Mesenchymal stem cell (in vitro differentiated cells and primary cell): Measurements from ENCODE around the gene VNN1.

Experiments
- DNase-seq: peaks from one replicate; pipeline ENCODE4 v3.0.0-alpha.2; 2013
- H2AFZ ChIP-seq: one replicate; pipeline ENCODE4 v1.6.1; 2013; ENCODE audit warnings: low read depth, mild to moderate bottlenecking, control low read depth, inconsistent platforms, low read length, moderate library complexity
- H2AK5ac ChIP-seq: 2 replicates; pipeline ENCODE4 v1.6.1; 2013; ENCODE audit warnings: low read length, moderate library complexity, mild to moderate bottlenecking, inconsistent platforms; ENCODE audit not compliant: severe bottlenecking
- H2BK120ac ChIP-seq: one replicate; pipeline ENCODE4 v1.6.1; 2013; ENCODE audit warnings: low read depth, mild to moderate bottlenecking, inconsistent platforms, low read length, moderate library complexity
- H2BK12ac ChIP-seq, 2 experiments: one replicate each; pipeline ENCODE4 v1.6.1; 2013; ENCODE audit warnings: inconsistent platforms in 2 of 2, low read length in 2 of 2, mild to moderate bottlenecking in 2 of 2, moderate library complexity in 2 of 2, control low read depth in 1 of 2
- H2BK15ac ChIP-seq: one replicate; pipeline ENCODE4 v1.6.1; 2013; ENCODE audit warnings: mild to moderate bottlenecking, low read depth, inconsistent platforms; ENCODE audit not compliant: poor library complexity, severe bottlenecking
- H2BK5ac ChIP-seq: 2 replicates; pipeline ENCODE4 v1.6.1; 2013; ENCODE audit warnings: low read depth, mild to moderate bottlenecking, low read length, control low read depth, inconsistent platforms; ENCODE audit not compliant: poor library complexity, severe bottlenecking
- H3K14ac ChIP-seq, 2 experiments: one replicate each; pipeline ENCODE4 v1.6.1; 2013; ENCODE audit warnings: inconsistent platforms in 2 of 2, low read length in 2 of 2, control low read depth in 1 of 2, mild to moderate bottlenecking in 1 of 2, moderate library complexity in 1 of 2
- H3K18ac ChIP-seq, 2 experiments: one replicate each; pipeline ENCODE4 v1.6.1; 2013; ENCODE audit warnings: inconsistent platforms in 2 of 2, low read length in 2 of 2, control low read depth in 1 of 2, low read depth in 1 of 2, mild to moderate bottlenecking in 1 of 2
- H3K23ac ChIP-seq, 2 experiments: one replicate each; pipeline ENCODE4 v1.6.1; 2013; ENCODE audit warnings: inconsistent platforms in 2 of 2, low read length in 2 of 2, mild to moderate bottlenecking in 2 of 2, moderate library complexity in 2 of 2, control low read depth in 1 of 2
- H3K27ac ChIP-seq: 2 replicates; pipeline ENCODE4 v1.5.1; 2013; ENCODE audit warnings: mild to moderate bottlenecking, moderate library complexity, low read length, control low read depth, inconsistent platforms; ENCODE audit not compliant: poor library complexity, severe bottlenecking
- H3K27me3 ChIP-seq, 2 experiments: 2 replicates each; pipeline versions ENCODE4 v1.6.1 to v1.7.0; 2013; ENCODE audit warnings: low read length in 2 of 2, mild to moderate bottlenecking in 2 of 2, moderate library complexity in 2 of 2, control low read depth in 1 of 2, inconsistent platforms in 1 of 2; ENCODE audit not compliant: control insufficient read depth in 1 of 2, insufficient read depth in 1 of 2
- H3K36me3 ChIP-seq, 2 experiments: 2 replicates each; pipeline versions ENCODE4 v1.6.1 to v1.7.0; 2013; ENCODE audit warnings: low read length in 2 of 2, control low read depth in 1 of 2, inconsistent platforms in 1 of 2, low read depth in 1 of 2, mild to moderate bottlenecking in 1 of 2; ENCODE audit not compliant: insufficient read depth in 2 of 2, control insufficient read depth in 1 of 2
- H3K4ac ChIP-seq, 2 experiments: one replicate each; pipeline ENCODE4 v1.6.1; 2013; ENCODE audit warnings: inconsistent platforms in 2 of 2, low read length in 2 of 2, mild to moderate bottlenecking in 2 of 2, moderate library complexity in 2 of 2, control low read depth in 1 of 2, low read depth in 1 of 2
- H3K4me1 ChIP-seq: 2 replicates; pipeline ENCODE4 v1.6.1; 2013; ENCODE audit warnings: low read depth, low read length, control low read depth; ENCODE audit not compliant: control insufficient read depth, insufficient read depth
- H3K4me2 ChIP-seq: 2 replicates; pipeline ENCODE4 v1.6.1; 2013; ENCODE audit warnings: low read length, mild to moderate bottlenecking, inconsistent platforms; ENCODE audit not compliant: poor library complexity, severe bottlenecking
- H3K4me3 ChIP-seq, 2 experiments: 2 replicates each; pipeline versions ENCODE4 v1.5.1 to v1.7.0; 2013; ENCODE audit warnings: low read length in 2 of 2, mild to moderate bottlenecking in 2 of 2, control low read depth in 1 of 2, low read depth in 1 of 2; ENCODE audit not compliant: insufficient read depth in 1 of 2
- H3K79me1 ChIP-seq: replicated peaks from 2 replicates; pipeline ENCODE4 v1.6.1; 2013; ENCODE audit warnings: mild to moderate bottlenecking, control low read depth, low read length, inconsistent platforms; ENCODE audit not compliant: poor library complexity, severe bottlenecking
- H3K9ac ChIP-seq: 2 replicates; pipeline ENCODE4 v1.7.0; 2013; ENCODE audit warnings: mild to moderate bottlenecking, low read length, moderate library complexity
- H3K9me3 ChIP-seq: 2 replicates; pipeline ENCODE4 v1.7.0; 2013; ENCODE audit warnings: mild to moderate bottlenecking, low read length; ENCODE audit not compliant: control insufficient read depth
- H4K8ac ChIP-seq: one replicate; pipeline ENCODE4 v1.6.1; 2013; ENCODE audit warnings: inconsistent platforms, mild to moderate bottlenecking, low read length, moderate library complexity
- H4K91ac ChIP-seq: one replicate; pipeline ENCODE4 v1.6.1; 2013; ENCODE audit warnings: mild to moderate bottlenecking, low read length, inconsistent platforms
- WGBS: methylation state at CpG from one replicate; pipeline ENCODE4 v1.1.7; 2013; ENCODE audit warnings: mixed read lengths; 5-methylcytosine and 5-hydroxymethylcytosine counted together

The VNN1 gene

GRCh38 chr6:132687306-132687705 is 26.5 kb downstream of the VNN1 start:
- Histone ChIP-seq H3K18ac (peak overlapping the region in 1 of 2 experiments; percentile 2), H3K36me3 (no peaks in the 10 kb centered on the region), H3K14ac (no peak overlapping the region), H3K4me1 (no peaks in the 10 kb centered on the region), H3K4me3 (no peak overlapping the region), H3K9me3 (no peaks in the 10 kb centered on the region), H3K23ac (no peak overlapping the region), H2AK5ac (no peak overlapping the region), H2BK12ac (no peak overlapping the region), H3K79me1 (no peaks in the 10 kb centered on the region), H2AFZ (no peak overlapping the region), H4K8ac (no peak overlapping the region), H3K4me2 (no peak overlapping the region), H2BK5ac (no peak overlapping the region), H3K9ac (peak overlapping the region; percentile 4), H3K27ac (no peak overlapping the region), H2BK15ac (no peak overlapping the region), H3K4ac (no peak overlapping the region), H3K27me3 (no peaks in the 10 kb centered on the region), H4K91ac (no peak overlapping the region), H2BK120ac (no peak overlapping the region)
- DNase-seq, result peak; percentile 55
- 70% methylated on average over 5 of the region's 5 CpGs for WGBS

GRCh38 chr6:132686531-132686930 is 27.3 kb downstream of the VNN1 start:
- H2BK5ac ChIP-seq, result no peak overlapping the region
- no peak overlapping the region for H3K27ac ChIP-seq
- no peaks in the 10 kb centered on the region for H3K79me1 ChIP-seq
- H2BK120ac ChIP-seq, result no peak overlapping the region
- H4K8ac ChIP-seq, result no peak overlapping the region
- no peak overlapping the region for H2AFZ ChIP-seq
- no peaks in the 10 kb centered on the region for H3K9me3 ChIP-seq
- H3K4me3 ChIP-seq, result no peak overlapping the region
- H3K4ac ChIP-seq, result no peak overlapping the region
- no peaks in the 10 kb centered on the region for H3K4me1 ChIP-seq
- no peak overlapping the region for H2BK12ac ChIP-seq
- no peak overlapping the region for H3K14ac ChIP-seq
- no peak overlapping the region for H2BK15ac ChIP-seq
- WGBS, result 100% methylated on average over 2 of the region's 3 CpGs
- H3K9ac ChIP-seq, result no peak overlapping the region
- H4K91ac ChIP-seq, result no peak overlapping the region
- no peaks in the 10 kb centered on the region for H3K36me3 ChIP-seq
- no peak overlapping the region for H3K23ac ChIP-seq
- H2AK5ac ChIP-seq, result no peak overlapping the region
- no peak overlapping the region for H3K4me2 ChIP-seq
- H3K27me3 ChIP-seq, result no peaks in the 10 kb centered on the region
- no peak overlapping the region for H3K18ac ChIP-seq
- DNase-seq, result no peak

DNA sequence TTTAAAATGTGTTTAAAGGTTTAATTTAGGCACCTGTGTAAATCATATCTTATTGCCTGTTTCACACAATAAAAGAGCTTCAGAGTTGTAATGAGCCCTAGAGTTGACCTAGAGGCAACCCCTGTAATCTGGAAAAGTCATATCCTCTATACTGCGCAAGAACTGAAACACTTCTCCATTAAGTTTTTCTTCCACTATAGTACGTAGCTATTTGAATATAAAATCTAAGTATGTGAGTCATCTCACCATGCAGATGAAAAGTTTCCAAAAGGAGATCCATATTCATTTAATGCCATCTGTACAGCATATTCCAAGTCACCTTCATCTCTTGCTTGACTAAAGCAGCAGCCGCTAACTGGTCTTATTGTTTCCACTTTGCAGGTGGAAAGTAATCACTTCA is 28.8 kb downstream of the VNN1 start:
- Histone ChIP-seq H3K27me3 (no peaks in the 10 kb centered on the region), H2BK12ac (no peak overlapping the region), H2AK5ac (no peak overlapping the region), H3K27ac (no peak overlapping the region), H3K9me3 (no peaks in the 10 kb centered on the region), H2AFZ (no peak overlapping the region), H3K18ac (no peak overlapping the region), H2BK120ac (no peak overlapping the region), H3K4ac (no peak overlapping the region), H2BK5ac (no peak overlapping the region), H4K8ac (no peak overlapping the region), H4K91ac (no peak overlapping the region), H3K4me2 (no peak overlapping the region), H3K14ac (no peak overlapping the region), H2BK15ac (no peak overlapping the region), H3K4me1 (no peaks in the 10 kb centered on the region), H3K36me3 (no peaks in the 10 kb centered on the region), H3K9ac (no peak overlapping the region), H3K23ac (no peak overlapping the region), H3K4me3 (no peak overlapping the region), H3K79me1 (no peaks in the 10 kb centered on the region)
- WGBS, result no CpG with 5 or more reads among the region's 3 CpGs
- DNase-seq, result no peak

DNA sequence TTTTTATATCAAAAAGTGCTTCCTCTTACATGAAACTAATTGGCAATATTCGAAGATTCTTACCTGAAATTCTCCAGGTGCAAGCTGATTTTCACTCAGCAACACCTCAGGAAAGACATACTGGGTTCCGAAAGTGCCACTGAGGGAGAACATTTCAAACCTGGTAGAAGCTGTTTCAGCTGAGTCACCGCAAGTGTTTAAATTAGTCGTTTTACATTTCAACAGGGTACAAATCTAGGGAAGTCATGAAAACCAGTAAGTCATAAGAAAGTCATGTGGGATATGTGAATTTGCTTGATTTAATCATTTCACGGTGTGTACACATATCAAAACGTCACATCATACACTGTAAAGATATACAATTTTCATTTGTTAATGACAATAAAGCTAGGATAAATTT is 29.6 kb downstream of the VNN1 start:
- WGBS, result 78% methylated on average over 4 of the region's 6 CpGs
- H2AFZ ChIP-seq, result no peak overlapping the region

More for the DNA sequence above, 29.6 kb downstream of the VNN1 start:
- Histone ChIP-seq H3K4me2 (no peak overlapping the region), H2BK12ac (no peak overlapping the region), H3K9ac (no peak overlapping the region), H2AK5ac (no peak overlapping the region), H3K9me3 (no peaks in the 10 kb centered on the region), H3K4ac (no peak overlapping the region), H3K23ac (no peak overlapping the region), H2BK5ac (no peak overlapping the region), H4K91ac (no peak overlapping the region), H3K14ac (no peak overlapping the region), H3K18ac (no peak overlapping the region), H3K27me3 (no peaks in the 10 kb centered on the region), H3K79me1 (no peaks in the 10 kb centered on the region), H3K36me3 (no peaks in the 10 kb centered on the region), H4K8ac (no peak overlapping the region), H3K4me3 (no peak overlapping the region), H3K27ac (no peak overlapping the region), H2BK120ac (no peak overlapping the region), H3K4me1 (no peaks in the 10 kb centered on the region), H2BK15ac (no peak overlapping the region)
- DNase-seq, result peak; percentile 6
